HG03565 (cell line): ENCODE results near the gene GADD45A.

Experiments used
- ATAC-seq: cut with Tn5 transposase; IDR thresholded peaks from one replicate; pipeline ENCODE4 v1.9.1; 2021; ENCODE audit warnings: mild to moderate bottlenecking, moderate library complexity; ENCODE audit not compliant: unreplicated experiment

The GADD45A gene

DNA sequence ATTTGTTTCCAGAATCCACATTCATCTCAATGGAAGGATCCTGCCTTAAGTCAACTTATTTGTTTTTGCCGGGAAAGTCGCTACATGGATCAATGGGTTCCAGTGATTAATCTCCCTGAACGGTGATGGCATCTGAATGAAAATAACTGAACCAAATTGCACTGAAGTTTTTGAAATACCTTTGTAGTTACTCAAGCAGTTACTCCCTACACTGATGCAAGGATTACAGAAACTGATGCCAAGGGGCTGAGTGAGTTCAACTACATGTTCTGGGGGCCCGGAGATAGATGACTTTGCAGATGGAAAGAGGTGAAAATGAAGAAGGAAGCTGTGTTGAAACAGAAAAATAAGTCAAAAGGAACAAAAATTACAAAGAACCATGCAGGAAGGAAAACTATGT, 2.6 kb downstream of the GADD45A start:
- ATAC-seq: no peak

GRCh38 chr1:67688526-67689219, 3.7 kb downstream of the GADD45A start:
- ATAC-seq: no peak

GRCh38 chr1:67689267-67690017, 4.4 kb downstream of the GADD45A start:
- ATAC-seq: no peak

GRCh38 chr1:67690018-67690363, 5.0 kb downstream of the GADD45A start:
- ATAC-seq: no peak

DNA sequence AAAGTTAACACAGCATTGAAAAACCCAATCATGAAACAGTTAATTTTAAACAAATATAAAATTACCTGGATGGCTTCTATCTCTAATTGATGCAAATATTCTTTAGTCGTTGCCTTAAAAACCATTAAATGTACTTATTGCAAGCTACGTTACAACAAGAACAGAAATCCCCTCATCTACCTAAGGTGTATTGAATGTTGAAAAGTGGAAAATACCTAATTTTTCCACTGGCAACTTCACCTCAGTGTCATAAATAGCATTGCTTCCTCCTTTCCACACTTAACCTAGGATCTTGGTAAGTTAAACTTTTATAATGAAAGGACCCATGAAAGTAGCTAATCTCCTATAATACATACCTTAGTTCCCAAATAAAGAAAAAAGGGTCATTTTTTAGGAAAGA, 5.4 kb downstream of the GADD45A start:
- no peak for ATAC-seq

GRCh38 chr1:67691712-67692111, 6.7 kb downstream of the GADD45A start:
- ATAC-seq: no peak

DNA sequence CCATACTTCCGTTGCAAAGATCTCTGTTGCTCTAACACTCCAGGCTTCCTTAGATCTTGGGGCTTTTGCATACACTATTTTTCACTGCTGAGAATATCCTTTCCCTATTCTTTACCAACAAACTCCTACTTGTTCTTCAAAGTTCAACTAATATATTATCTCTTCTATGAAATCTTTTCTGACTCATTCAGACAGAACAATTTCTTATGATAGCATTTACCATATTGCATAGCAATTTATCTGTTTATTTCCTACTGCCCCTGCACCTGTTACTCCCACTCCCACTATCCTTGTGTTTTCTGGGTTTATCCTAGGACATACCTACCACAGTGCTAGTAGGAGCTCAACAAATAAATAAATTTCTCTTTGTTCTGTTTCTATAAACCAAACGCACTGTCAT, 11.0 kb downstream of the GADD45A start:
- ATAC-seq: no peak

GRCh38 chr1:67696708-67697107, 11.7 kb downstream of the GADD45A start:
- ATAC-seq: no peak

GRCh38 chr1:67700220-67700619, 15.2 kb downstream of the GADD45A start:
- no peak for ATAC-seq

GRCh38 chr1:67700692-67701410, 15.8 kb downstream of the GADD45A start:
- ATAC-seq: no peak

GRCh38 chr1:67701876-67702275, 16.9 kb downstream of the GADD45A start:
- ATAC-seq: no peak

DNA sequence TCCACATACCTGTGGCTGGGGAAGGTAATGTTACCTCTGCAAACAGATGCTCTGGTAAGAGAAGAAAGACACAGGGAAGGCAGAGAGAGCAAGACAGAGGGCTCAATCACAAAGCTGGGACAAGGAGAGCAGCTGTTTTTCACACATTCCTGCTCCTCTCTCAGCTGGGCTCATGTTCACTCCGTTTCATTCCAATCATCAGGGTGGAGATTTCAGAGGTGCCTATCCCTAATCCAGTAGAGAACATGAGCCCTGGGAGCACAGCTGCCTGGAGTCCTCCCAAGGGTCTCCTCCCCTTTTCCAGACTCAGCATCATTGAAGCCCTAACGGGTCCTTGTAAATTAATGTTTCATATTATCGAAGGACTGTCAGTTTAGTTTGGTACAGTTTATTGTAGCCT, 19.4 kb downstream of the GADD45A start:
- ATAC-seq: no peak

- ATAC-seq: no peak
These were observed 20.9 kb downstream of the GADD45A start for GRCh38 chr1:67705735-67706453.

- ATAC-seq: no peak
These were observed 23.6 kb downstream of the GADD45A start for GRCh38 chr1:67708606-67709005.

- ATAC-seq: no peak
These were observed 25.4 kb downstream of the GADD45A start for GRCh38 chr1:67710417-67710816.

DNA sequence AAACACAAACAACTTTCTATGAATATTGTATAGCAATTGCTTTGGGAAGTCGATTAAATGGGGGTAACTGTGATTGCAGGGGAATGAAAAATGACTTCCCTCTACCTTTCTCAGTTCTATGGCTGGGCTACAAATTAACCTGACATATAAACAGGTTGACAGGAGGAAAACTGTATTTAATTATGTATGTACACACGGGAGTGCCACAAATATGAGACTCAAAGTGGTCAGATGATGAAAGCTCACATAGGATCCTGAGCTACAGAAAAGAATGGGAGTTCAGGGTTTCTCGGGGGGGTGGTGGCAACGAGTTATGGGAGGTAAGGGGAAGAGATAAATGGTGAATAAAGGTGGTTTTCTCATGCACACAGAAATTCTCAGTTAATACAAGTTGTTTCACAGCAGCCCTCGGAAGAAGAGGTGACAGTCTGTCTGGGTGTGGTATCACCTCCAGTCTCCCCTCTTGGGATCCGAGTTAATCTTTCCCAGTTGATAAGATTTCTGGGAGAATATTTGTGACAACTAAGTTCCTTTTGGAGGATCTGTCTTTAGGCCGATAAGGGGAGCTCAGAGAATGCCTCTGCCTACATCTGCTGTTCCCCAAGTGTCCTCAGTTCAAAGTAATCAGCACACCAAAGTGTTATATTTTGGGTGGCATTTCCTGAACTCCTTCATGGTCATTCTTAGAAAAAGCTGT, 26.3 kb downstream of the GADD45A start:
- ATAC-seq: no peak

DNA sequence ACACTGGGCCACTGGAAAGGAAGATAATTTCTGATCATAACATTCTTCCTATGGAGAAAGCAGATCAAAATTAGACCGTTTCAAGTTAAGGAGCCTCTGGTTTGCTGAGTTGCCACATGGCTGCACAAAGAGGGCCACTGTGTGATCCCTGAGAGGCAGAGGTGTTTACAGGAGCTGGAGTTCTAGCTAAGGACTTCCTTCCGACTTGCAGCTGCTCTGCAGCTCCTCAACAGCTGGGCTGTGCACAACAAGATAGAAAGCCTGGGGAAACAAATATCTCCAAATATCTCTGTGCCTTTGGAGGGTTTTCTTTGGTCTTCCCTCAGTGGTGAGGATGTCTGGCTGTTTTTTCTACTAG, 26.8 kb downstream of the GADD45A start:
- ATAC-seq: no peak

GRCh38 chr1:67713057-67713846, 28.3 kb downstream of the GADD45A start:
- ATAC-seq: no peak

DNA sequence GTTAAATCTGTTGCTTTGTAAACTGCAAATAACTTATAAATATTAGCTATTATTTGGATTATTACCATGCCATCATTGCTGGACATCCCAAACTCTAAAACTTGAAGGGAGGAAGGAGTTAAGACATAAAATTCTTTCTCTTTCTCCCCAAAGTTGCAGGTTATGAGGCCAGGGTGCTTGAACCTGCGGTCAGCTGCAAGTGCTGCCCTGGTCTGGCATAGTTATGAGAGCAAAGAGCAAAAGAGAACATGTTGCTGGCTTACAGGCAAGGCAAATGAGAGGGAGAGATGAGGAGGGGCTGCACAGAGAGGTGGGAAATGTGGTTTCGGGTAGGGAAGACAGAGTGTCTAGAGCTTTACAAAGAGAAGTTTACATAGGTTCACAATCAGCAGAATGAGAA, 30.8 kb downstream of the GADD45A start:
- ATAC-seq: no peak

- no peak for ATAC-seq
These were observed 31.8 kb downstream of the GADD45A start for GRCh38 chr1:67716800-67717199.
